Activated naive CD8-positive, alpha-beta T cell (primary cell): ENCODE measurements around the gene ANGPT4.
A peak's percentile ranks its signal among the peaks of the same experiment; 100 is the strongest.
"Not testable (repeated sequence)": the region's sequence is repeated elsewhere in the genome, so short reads cannot be mapped to it uniquely, and the experiment has no call there.

ENCODE experiments used
- H3K27ac Mint-ChIP-seq: one replicate; pipeline ENCODE4 v1.8.0; 2021; ENCODE audit warnings: mixed read lengths
- H3K27me3 Mint-ChIP-seq: one replicate; pipeline ENCODE4 v1.8.0; 2021; ENCODE audit warnings: mixed read lengths
- H3K36me3 Mint-ChIP-seq: one replicate; pipeline ENCODE4 v1.8.0; 2021; ENCODE audit warnings: mixed read lengths
- H3K4me1 Mint-ChIP-seq: one replicate; pipeline ENCODE4 v1.8.0; 2021; ENCODE audit warnings: low read depth, mixed read lengths
- H3K4me3 Mint-ChIP-seq: one replicate; pipeline ENCODE4 v1.8.0; 2021; ENCODE audit warnings: mild to moderate bottlenecking, mixed read lengths
- H3K9me3 Mint-ChIP-seq: one replicate; pipeline ENCODE4 v1.8.0; 2021; ENCODE audit warnings: low read depth, mixed read lengths

ANGPT4 gene

GRCh38 chr20:904039-904545 lies 12.0 kb downstream of the ANGPT4 start:
- Mint-ChIP-seq H3K9me3 (no peaks in the 10 kb centered on the region), H3K4me1 (no peaks in the 10 kb centered on the region), H3K4me3 (no peak overlapping the region), H3K36me3 (no peaks in the 10 kb centered on the region), H3K27ac (no peak overlapping the region), H3K27me3 (no peaks in the 10 kb centered on the region)

- not testable (repeated sequence) for H3K27ac Mint-ChIP-seq, H3K27me3 Mint-ChIP-seq, H3K9me3 Mint-ChIP-seq, H3K36me3 Mint-ChIP-seq, H3K4me3 Mint-ChIP-seq, H3K4me1 Mint-ChIP-seq
Observed at GRCh38 chr20:897436-897835, 18.7 kb downstream of the ANGPT4 start.

- H3K27ac Mint-ChIP-seq = no peak overlapping the region
- no peak overlapping the region for H3K4me3 Mint-ChIP-seq
- H3K27me3 Mint-ChIP-seq = peaks cover 7% of the 10 kb centered on the region
Observed at GRCh38 chr20:896501-897025, 19.6 kb downstream of the ANGPT4 start.

GRCh38 chr20:892371-892770 lies 23.8 kb downstream of the ANGPT4 start:
- not testable (repeated sequence) for H3K27ac Mint-ChIP-seq, H3K9me3 Mint-ChIP-seq, H3K4me3 Mint-ChIP-seq, H3K27me3 Mint-ChIP-seq, H3K36me3 Mint-ChIP-seq, H3K4me1 Mint-ChIP-seq

More at GRCh38 chr20:896501-897025, 19.6 kb downstream of the ANGPT4 start:
- Mint-ChIP-seq H3K36me3 (no peaks in the 10 kb centered on the region), H3K4me1 (no peaks in the 10 kb centered on the region), H3K9me3 (no peaks in the 10 kb centered on the region)

GRCh38 chr20:891706-892080 lies 24.4 kb downstream of the ANGPT4 start:
- H3K4me1 Mint-ChIP-seq = no peaks in the 10 kb centered on the region

GRCh38 chr20:891058-891705 lies 25.0 kb downstream of the ANGPT4 start:
- no peaks in the 10 kb centered on the region for H3K9me3 Mint-ChIP-seq
- H3K27me3 Mint-ChIP-seq = peaks cover 7% of the 10 kb centered on the region
- H3K36me3 Mint-ChIP-seq = no peaks in the 10 kb centered on the region
- H3K4me3 Mint-ChIP-seq = no peak overlapping the region
- no peaks in the 10 kb centered on the region for H3K4me1 Mint-ChIP-seq
- no peak overlapping the region for H3K27ac Mint-ChIP-seq

More at GRCh38 chr20:891706-892080, 24.4 kb downstream of the ANGPT4 start:
- Mint-ChIP-seq H3K27ac (no peak overlapping the region), H3K9me3 (no peaks in the 10 kb centered on the region), H3K27me3 (peaks cover 7% of the 10 kb centered on the region), H3K36me3 (no peaks in the 10 kb centered on the region), H3K4me3 (no peak overlapping the region)

GRCh38 chr20:890666-891057 lies 25.5 kb downstream of the ANGPT4 start:
- Mint-ChIP-seq H3K27ac (no peak overlapping the region), H3K4me1 (no peaks in the 10 kb centered on the region), H3K27me3 (peaks cover 7% of the 10 kb centered on the region), H3K36me3 (no peaks in the 10 kb centered on the region), H3K9me3 (no peaks in the 10 kb centered on the region), H3K4me3 (no peak overlapping the region)

- Mint-ChIP-seq H3K27ac (no peak overlapping the region), H3K27me3 (peaks cover 11% of the 10 kb centered on the region), H3K9me3 (no peaks in the 10 kb centered on the region), H3K4me3 (no peak overlapping the region), H3K36me3 (no peaks in the 10 kb centered on the region), H3K4me1 (no peaks in the 10 kb centered on the region)
Observed at GRCh38 chr20:889932-890463, 26.1 kb downstream of the ANGPT4 start.

GRCh38 chr20:889106-889505 lies 27.0 kb downstream of the ANGPT4 start:
- Mint-ChIP-seq H3K4me3 (no peak overlapping the region), H3K36me3 (no peaks in the 10 kb centered on the region), H3K4me1 (no peaks in the 10 kb centered on the region), H3K27me3 (peaks cover 14% of the 10 kb centered on the region), H3K27ac (no peak overlapping the region), H3K9me3 (no peaks in the 10 kb centered on the region)

- H3K27me3 Mint-ChIP-seq = peaks cover 14% of the 10 kb centered on the region
- H3K4me1 Mint-ChIP-seq = no peaks in the 10 kb centered on the region
- no peaks in the 10 kb centered on the region for H3K9me3 Mint-ChIP-seq
- H3K36me3 Mint-ChIP-seq = no peaks in the 10 kb centered on the region
- H3K27ac Mint-ChIP-seq = no peak overlapping the region
- H3K4me3 Mint-ChIP-seq = no peak overlapping the region
Observed at GRCh38 chr20:888057-888456, 28.1 kb downstream of the ANGPT4 start.

- no peaks in the 10 kb centered on the region for H3K9me3 Mint-ChIP-seq
- no peak overlapping the region for H3K27ac Mint-ChIP-seq
- peaks cover 13% of the 10 kb centered on the region for H3K27me3 Mint-ChIP-seq
- H3K4me1 Mint-ChIP-seq = no peaks in the 10 kb centered on the region
- no peaks in the 10 kb centered on the region for H3K36me3 Mint-ChIP-seq
- H3K4me3 Mint-ChIP-seq = no peak overlapping the region
Observed at GRCh38 chr20:887137-887536, 29.0 kb downstream of the ANGPT4 start.

- Mint-ChIP-seq H3K27me3 (peaks cover 12% of the 10 kb centered on the region), H3K27ac (no peak overlapping the region), H3K4me1 (peaks cover 7% of the 10 kb centered on the region), H3K9me3 (no peaks in the 10 kb centered on the region), H3K4me3 (no peak overlapping the region), H3K36me3 (no peaks in the 10 kb centered on the region)
Observed at GRCh38 chr20:884983-885952, 30.9 kb downstream of the ANGPT4 start.

- Mint-ChIP-seq H3K9me3 (no peaks in the 10 kb centered on the region), H3K4me1 (peaks cover 7% of the 10 kb centered on the region), H3K27me3 (peaks cover 12% of the 10 kb centered on the region), H3K36me3 (no peaks in the 10 kb centered on the region), H3K27ac (no peak overlapping the region), H3K4me3 (no peak overlapping the region)
Observed at GRCh38 chr20:881783-882144, 34.4 kb downstream of the ANGPT4 start.

- peaks cover 7% of the 10 kb centered on the region for H3K4me1 Mint-ChIP-seq
Observed at GRCh38 chr20:881051-881782, 34.9 kb downstream of the ANGPT4 start.

More at GRCh38 chr20:881051-881782, 34.9 kb downstream of the ANGPT4 start:
- Mint-ChIP-seq H3K4me3 (peak overlapping the region; percentile 25), H3K9me3 (no peaks in the 10 kb centered on the region), H3K27ac (no peak overlapping the region), H3K36me3 (no peaks in the 10 kb centered on the region), H3K27me3 (peaks cover 12% of the 10 kb centered on the region)
